HEK293 (cell line): ENCODE results near the gene FOXC1.

ENCODE experiments used
- CTCF ChIA-PET: fragments of 350-600 bp; formaldehyde crosslinking; extraction: SDS; loops from one replicate; lab custom pipeline; 2021; ENCODE audit warnings: antibody characterized with exemption; lab: Yijun Ruan, JAX
- POLR2A ChIA-PET: fragments of 300-600 bp; formaldehyde crosslinking; extraction: SDS; loops from one replicate; lab custom pipeline; 2020; ENCODE audit warnings: antibody characterized with exemption, inconsistent platforms; lab: Yijun Ruan, JAX
- H3K27ac ChIP-seq: fragments of 200-500 bp; sonication (Bioruptor generic); 2 replicates; pipeline ENCODE4 v1.5.1; 2014; ENCODE audit warnings: low read depth, low read length, control low read depth, inconsistent platforms; ENCODE audit errors: extremely low read depth
- H3K36me3 ChIP-seq, 2 experiments: fragments of 200-500 bp in 1 of 2; sonication (Bioruptor generic) in 1 of 2; 1 replicate in 1 of 2; 2 replicates in 1 of 2; pipeline ENCODE4 v1.5.1; 2014 to 2017; ENCODE audit warnings: inconsistent platforms in 2 of 2, low read length in 2 of 2; ENCODE audit not compliant: control insufficient read depth in 2 of 2, insufficient read depth in 1 of 2
- H3K4me1 ChIP-seq: fragments of 200-500 bp; sonication (Bioruptor generic); 2 replicates; pipeline ENCODE4 v1.5.1; 2014; ENCODE audit warnings: mild to moderate bottlenecking, low read length, inconsistent platforms; ENCODE audit not compliant: control insufficient read depth, insufficient read depth
- H3K4me3 ChIP-seq: 2 replicates; pipeline ENCODE4 v1.5.1; 2011; ENCODE audit warnings: low read depth, mild to moderate bottlenecking, control low read depth, low read length, moderate library complexity
- H3K9me3 ChIP-seq: fragments of 200-500 bp; sonication (Bioruptor generic); 2 replicates; pipeline ENCODE4 v1.5.1; 2014; ENCODE audit warnings: low read depth, low read length, inconsistent platforms; ENCODE audit not compliant: control insufficient read depth, insufficient read depth
- EGR2 ChIP-seq: fragments of 450-650 bp; formaldehyde crosslinking; IDR thresholded peaks from 2 replicates; pipeline ENCODE4 v1.5.1; 2016; ENCODE audit warnings: low read depth, missing biosample characterization, missing genetic modification characterization
- GLI4 ChIP-seq: fragments of 450-650 bp; formaldehyde crosslinking; IDR thresholded peaks from 2 replicates; pipeline ENCODE4 v1.5.1; 2016; ENCODE audit warnings: missing biosample characterization, missing genetic modification characterization
- HOXA7 ChIP-seq: sonication (generic); formaldehyde crosslinking; IDR thresholded peaks from 2 replicates; pipeline ENCODE4 v1.8.1; 2022; ENCODE audit warnings: missing genetic modification reagents, borderline replicate concordance
- HOXD13 ChIP-seq: sonication (generic); formaldehyde crosslinking; IDR thresholded peaks from 2 replicates; pipeline ENCODE4 v1.8.0; 2022; ENCODE audit warnings: missing genetic modification reagents, borderline replicate concordance
- MZF1 ChIP-seq: fragments of 450-650 bp; formaldehyde crosslinking; IDR thresholded peaks from 2 replicates; pipeline ENCODE4 v1.5.1; 2017; ENCODE audit warnings: missing biosample characterization, missing genetic modification characterization, borderline replicate concordance
- OVOL3 ChIP-seq: fragments of 450-650 bp; formaldehyde crosslinking; IDR thresholded peaks from 2 replicates; pipeline ENCODE4 v1.5.1; 2016; ENCODE audit warnings: missing biosample characterization, missing genetic modification characterization
- SP7 ChIP-seq: fragments of 450-650 bp; formaldehyde crosslinking; IDR thresholded peaks from 2 replicates; pipeline ENCODE4 v1.5.1; 2016; ENCODE audit warnings: missing biosample characterization, missing genetic modification characterization
- YY1 ChIP-seq: fragments of 450-650 bp; formaldehyde crosslinking; IDR thresholded peaks from 2 replicates; pipeline ENCODE4 v1.5.1; 2018; ENCODE audit warnings: missing biosample characterization, missing genetic modification characterization
- ZBTB17 ChIP-seq: fragments of 450-650 bp; formaldehyde crosslinking; IDR thresholded peaks from 2 replicates; pipeline ENCODE4 v1.5.1; 2016; ENCODE audit warnings: missing biosample characterization, missing genetic modification characterization
- ZBTB21 ChIP-seq: fragments of 450-650 bp; formaldehyde crosslinking; IDR thresholded peaks from 2 replicates; pipeline ENCODE4 v1.5.1; 2017; ENCODE audit warnings: missing biosample characterization, missing genetic modification characterization
- ZBTB48 ChIP-seq: fragments of 450-650 bp; formaldehyde crosslinking; IDR thresholded peaks from 2 replicates; pipeline ENCODE4 v1.5.1; 2016; ENCODE audit warnings: missing biosample characterization, missing genetic modification characterization
- ZBTB8A ChIP-seq: fragments of 450-650 bp; formaldehyde crosslinking; IDR thresholded peaks from 2 replicates; pipeline ENCODE4 v1.5.1; 2016; ENCODE audit warnings: missing biosample characterization, missing genetic modification characterization
- ZNF121 ChIP-seq: fragments of 450-650 bp; formaldehyde crosslinking; IDR thresholded peaks from 2 replicates; pipeline ENCODE4 v1.5.1; 2016; ENCODE audit warnings: missing biosample characterization, missing genetic modification characterization
- ZNF19 ChIP-seq: fragments of 450-650 bp; formaldehyde crosslinking; IDR thresholded peaks from 2 replicates; pipeline ENCODE4; 2016; ENCODE audit warnings: missing biosample characterization, missing genetic modification characterization, low read depth
- ZNF202 ChIP-seq: fragments of 450-650 bp; formaldehyde crosslinking; IDR thresholded peaks from 2 replicates; pipeline ENCODE4 v1.5.1; 2016; ENCODE audit warnings: missing biosample characterization, missing genetic modification characterization, borderline replicate concordance
- ZNF214 ChIP-seq: fragments of 450-650 bp; formaldehyde crosslinking; IDR thresholded peaks from 2 replicates; pipeline ENCODE4 v1.5.1; 2017; ENCODE audit warnings: missing biosample characterization, mild to moderate bottlenecking, missing genetic modification characterization, borderline replicate concordance
- ZNF239 ChIP-seq: fragments of 450-650 bp; formaldehyde crosslinking; IDR thresholded peaks from 2 replicates; pipeline ENCODE4 v1.5.1; 2016; ENCODE audit warnings: missing biosample characterization, missing genetic modification characterization
- ZNF311 ChIP-seq: fragments of 450-650 bp; formaldehyde crosslinking; IDR thresholded peaks from 2 replicates; pipeline ENCODE4 v1.5.1; 2017; ENCODE audit warnings: missing biosample characterization, missing genetic modification characterization, borderline replicate concordance
- ZNF324 ChIP-seq: fragments of 450-650 bp; formaldehyde crosslinking; IDR thresholded peaks from 2 replicates; pipeline ENCODE4 v1.5.1; 2016; ENCODE audit warnings: missing biosample characterization, missing genetic modification characterization
- ZNF394 ChIP-seq: fragments of 450-650 bp; formaldehyde crosslinking; IDR thresholded peaks from 2 replicates; pipeline ENCODE4 v1.5.1; 2016; ENCODE audit warnings: missing biosample characterization, missing genetic modification characterization, mild to moderate bottlenecking, moderate library complexity, borderline replicate concordance
- ZNF600 ChIP-seq: fragments of 450-650 bp; formaldehyde crosslinking; IDR thresholded peaks from 2 replicates; pipeline ENCODE4 v1.5.1; 2016; ENCODE audit warnings: missing biosample characterization, missing genetic modification characterization
- ZNF624 ChIP-seq: fragments of 450-650 bp; formaldehyde crosslinking; IDR thresholded peaks from 2 replicates; pipeline ENCODE4 v1.5.1; 2017; ENCODE audit warnings: missing biosample characterization, missing genetic modification characterization
- ZNF660 ChIP-seq: fragments of 450-650 bp; IDR thresholded peaks from 2 replicates; pipeline ENCODE4 v1.5.1; 2018; ENCODE audit warnings: missing biosample characterization, mild to moderate bottlenecking, missing genetic modification characterization
- ZNF830 ChIP-seq: fragments of 450-650 bp; IDR thresholded peaks from 2 replicates; pipeline ENCODE4 v1.5.0; 2018; ENCODE audit warnings: missing biosample characterization, missing genetic modification characterization, low read depth, mild to moderate bottlenecking, moderate library complexity
- TF ChIP-seq, protein P1 (sequence below): fragments of 450-650 bp; formaldehyde crosslinking; IDR thresholded peaks from 2 replicates; pipeline ENCODE4 v1.5.1; 2016; ENCODE audit warnings: missing biosample characterization, missing genetic modification characterization
- TF ChIP-seq, protein P2 (sequence below): fragments of 450-650 bp; formaldehyde crosslinking; optimal IDR thresholded peaks from 2 replicates; pipeline ENCODE3; 2016; ENCODE audit warnings: missing biosample characterization, mild to moderate bottlenecking, missing genetic modification characterization
- TF ChIP-seq, protein P3 (sequence below): fragments of 450-650 bp; formaldehyde crosslinking; IDR thresholded peaks from 2 replicates; pipeline ENCODE4 v1.5.1; 2016; ENCODE audit warnings: missing biosample characterization, missing genetic modification characterization
- TF ChIP-seq, protein P4 (sequence below): fragments of 450-650 bp; formaldehyde crosslinking; IDR thresholded peaks from 2 replicates; pipeline ENCODE4 v1.5.1; 2017; ENCODE audit warnings: missing biosample characterization, missing genetic modification characterization

FOXC1 gene

DNA sequence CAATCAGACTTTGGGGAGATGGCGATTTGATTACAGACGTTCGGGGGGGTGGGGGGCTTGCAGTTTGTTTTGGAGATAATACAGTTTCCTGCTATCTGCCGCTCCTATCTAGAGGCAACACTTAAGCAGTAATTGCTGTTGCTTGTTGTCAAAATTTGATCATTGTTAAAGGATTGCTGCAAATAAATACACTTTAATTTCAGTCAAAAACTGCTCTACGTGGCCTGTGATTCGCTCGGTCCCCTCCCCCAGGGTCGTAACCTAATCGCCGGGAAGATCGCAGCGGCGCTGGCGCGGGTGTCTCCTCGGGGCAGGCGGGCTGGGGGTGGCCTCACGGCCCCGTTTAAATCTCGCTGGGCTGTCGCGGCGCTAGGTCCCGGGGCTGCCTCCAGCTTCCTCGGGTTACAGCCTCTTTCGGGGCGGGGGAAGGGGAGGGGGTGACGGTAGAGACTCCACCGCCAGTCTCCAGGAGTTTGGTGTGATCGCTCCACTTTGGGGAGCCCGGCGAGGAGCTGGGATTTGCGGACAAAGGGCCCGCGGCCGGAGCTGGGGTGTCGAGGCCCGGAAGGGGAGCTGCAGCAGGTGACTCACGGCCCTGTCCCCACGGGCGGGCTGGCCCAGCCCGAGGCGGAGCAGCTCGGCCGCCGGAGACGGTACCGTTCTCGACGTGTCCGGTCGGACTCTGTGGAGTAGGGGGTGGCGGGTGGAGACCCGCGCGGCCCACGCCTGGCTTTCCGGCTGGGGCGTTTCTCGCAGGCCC lies 4.2 kb downstream of the FOXC1 start (continued):
- no peak for TF ChIP-seq ZNF214 (tag by site-specific recombination)
- TF ChIP-seq ZNF202 (tag by site-specific recombination): no peak
- TF ChIP-seq ZNF121 (tag by site-specific recombination): no peak
- TF ChIP-seq ZNF324 (tag by site-specific recombination): no peak
- TF ChIP-seq ZBTB48 (tag by site-specific recombination): no peak
- TF ChIP-seq EGR2 (tag by site-specific recombination): 0 out of 2 replicates have a peak, but pooled peaks have one; percentile 13
- TF ChIP-seq ZNF311 (tag by site-specific recombination): no peak
- TF ChIP-seq, protein P1, sequence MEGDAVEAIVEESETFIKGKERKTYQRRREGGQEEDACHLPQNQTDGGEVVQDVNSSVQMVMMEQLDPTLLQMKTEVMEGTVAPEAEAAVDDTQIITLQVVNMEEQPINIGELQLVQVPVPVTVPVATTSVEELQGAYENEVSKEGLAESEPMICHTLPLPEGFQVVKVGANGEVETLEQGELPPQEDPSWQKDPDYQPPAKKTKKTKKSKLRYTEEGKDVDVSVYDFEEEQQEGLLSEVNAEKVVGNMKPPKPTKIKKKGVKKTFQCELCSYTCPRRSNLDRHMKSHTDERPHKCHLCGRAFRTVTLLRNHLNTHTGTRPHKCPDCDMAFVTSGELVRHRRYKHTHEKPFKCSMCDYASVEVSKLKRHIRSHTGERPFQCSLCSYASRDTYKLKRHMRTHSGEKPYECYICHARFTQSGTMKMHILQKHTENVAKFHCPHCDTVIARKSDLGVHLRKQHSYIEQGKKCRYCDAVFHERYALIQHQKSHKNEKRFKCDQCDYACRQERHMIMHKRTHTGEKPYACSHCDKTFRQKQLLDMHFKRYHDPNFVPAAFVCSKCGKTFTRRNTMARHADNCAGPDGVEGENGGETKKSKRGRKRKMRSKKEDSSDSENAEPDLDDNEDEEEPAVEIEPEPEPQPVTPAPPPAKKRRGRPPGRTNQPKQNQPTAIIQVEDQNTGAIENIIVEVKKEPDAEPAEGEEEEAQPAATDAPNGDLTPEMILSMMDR: no peak
- no peak for TF ChIP-seq YY1
- peak; percentile 41 for TF ChIP-seq SP7 (tag by site-specific recombination)
- TF ChIP-seq HOXD13: no peak

DNA sequence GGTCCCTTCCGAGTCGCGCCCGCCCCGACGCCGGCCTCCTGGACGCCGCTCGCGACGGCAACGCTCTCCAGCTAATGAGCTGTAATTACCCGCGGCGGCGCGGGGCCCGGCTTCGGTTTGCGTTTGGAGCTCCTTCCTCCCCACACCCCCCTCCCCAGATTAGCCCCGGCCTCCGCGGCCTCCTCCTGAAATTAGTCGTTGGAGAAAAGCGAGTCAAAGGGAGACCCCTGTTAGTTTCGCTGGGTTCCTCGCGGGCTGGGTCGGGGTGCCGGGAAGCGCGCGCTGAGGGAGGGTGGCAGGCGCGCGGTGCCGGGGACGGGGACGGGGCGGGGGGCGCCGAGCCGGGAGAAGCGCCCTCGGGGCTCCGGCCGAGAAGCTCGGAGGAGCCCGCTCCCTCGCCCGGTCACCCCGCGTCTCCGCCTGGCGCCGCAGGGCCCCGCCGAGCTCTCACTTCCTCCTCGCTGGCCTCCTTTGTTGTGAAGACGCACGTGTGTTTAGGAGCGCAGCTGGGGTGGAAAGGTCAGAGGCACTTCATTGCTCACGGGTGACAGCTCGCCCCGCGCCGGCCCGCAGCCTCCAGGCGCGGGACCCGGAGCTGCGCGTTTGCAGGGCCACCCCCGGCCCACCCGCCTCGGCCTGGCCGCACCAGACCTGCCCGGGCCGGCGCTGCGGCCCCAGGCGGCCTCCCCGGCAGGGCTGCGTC lies 4.9 kb downstream of the FOXC1 start:
- ChIA-PET POLR2A (interaction anchor here (0.9 to 2.8 kb wide), 4 partner anchors 12 to 72 kb away, joined by 3 to 14 read pairs (median 6); no protein-coding TSS in a partner anchor), CTCF (interaction anchor here (0.8 to 1.0 kb wide), 2 partner anchors 71 to 180 kb away, joined by 3 to 6 read pairs; no protein-coding TSS in a partner anchor)
- Histone ChIP-seq H3K9me3 (no peaks in the 10 kb centered on the region), H3K4me1 (peaks cover 19% of the 10 kb centered on the region), H3K36me3 (peaks cover 21 to 84% of the 10 kb centered on the region in 2 experiments), H3K27ac (peak overlapping the region; percentile 100), H3K4me3 (peak overlapping the region; percentile 57)
- no peak for TF ChIP-seq ZNF830 (tag by site-specific recombination)
- TF ChIP-seq, protein P2, sequence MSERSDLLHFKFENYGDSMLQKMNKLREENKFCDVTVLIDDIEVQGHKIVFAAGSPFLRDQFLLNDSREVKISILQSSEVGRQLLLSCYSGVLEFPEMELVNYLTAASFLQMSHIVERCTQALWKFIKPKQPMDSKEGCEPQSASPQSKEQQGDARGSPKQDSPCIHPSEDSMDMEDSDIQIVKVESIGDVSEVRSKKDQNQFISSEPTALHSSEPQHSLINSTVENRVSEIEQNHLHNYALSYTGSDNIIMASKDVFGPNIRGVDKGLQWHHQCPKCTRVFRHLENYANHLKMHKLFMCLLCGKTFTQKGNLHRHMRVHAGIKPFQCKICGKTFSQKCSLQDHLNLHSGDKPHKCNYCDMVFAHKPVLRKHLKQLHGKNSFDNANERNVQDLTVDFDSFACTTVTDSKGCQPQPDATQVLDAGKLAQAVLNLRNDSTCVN: peak; percentile 87
- no peak for TF ChIP-seq ZNF19 (tag by site-specific recombination)
- no peak for TF ChIP-seq ZNF239 (tag by site-specific recombination)
- no peak for TF ChIP-seq ZBTB17 (tag by site-specific recombination)
- no peak for TF ChIP-seq ZBTB21 (tag by site-specific recombination)
- TF ChIP-seq ZNF600 (tag by site-specific recombination): no peak
- TF ChIP-seq, protein P3, sequence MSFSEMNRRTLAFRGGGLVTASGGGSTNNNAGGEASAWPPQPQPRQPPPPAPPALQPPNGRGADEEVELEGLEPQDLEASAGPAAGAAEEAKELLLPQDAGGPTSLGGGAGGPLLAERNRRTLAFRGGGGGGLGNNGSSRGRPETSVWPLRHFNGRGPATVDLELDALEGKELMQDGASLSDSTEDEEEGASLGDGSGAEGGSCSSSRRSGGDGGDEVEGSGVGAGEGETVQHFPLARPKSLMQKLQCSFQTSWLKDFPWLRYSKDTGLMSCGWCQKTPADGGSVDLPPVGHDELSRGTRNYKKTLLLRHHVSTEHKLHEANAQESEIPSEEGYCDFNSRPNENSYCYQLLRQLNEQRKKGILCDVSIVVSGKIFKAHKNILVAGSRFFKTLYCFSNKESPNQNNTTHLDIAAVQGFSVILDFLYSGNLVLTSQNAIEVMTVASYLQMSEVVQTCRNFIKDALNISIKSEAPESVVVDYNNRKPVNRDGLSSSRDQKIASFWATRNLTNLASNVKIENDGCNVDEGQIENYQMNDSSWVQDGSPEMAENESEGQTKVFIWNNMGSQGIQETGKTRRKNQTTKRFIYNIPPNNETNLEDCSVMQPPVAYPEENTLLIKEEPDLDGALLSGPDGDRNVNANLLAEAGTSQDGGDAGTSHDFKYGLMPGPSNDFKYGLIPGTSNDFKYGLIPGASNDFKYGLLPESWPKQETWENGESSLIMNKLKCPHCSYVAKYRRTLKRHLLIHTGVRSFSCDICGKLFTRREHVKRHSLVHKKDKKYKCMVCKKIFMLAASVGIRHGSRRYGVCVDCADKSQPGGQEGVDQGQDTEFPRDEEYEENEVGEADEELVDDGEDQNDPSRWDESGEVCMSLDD (tag by site-specific recombination): no peak; the same call in 1 of the 2 replicates
- TF ChIP-seq OVOL3 (tag by site-specific recombination): no peak
- TF ChIP-seq ZBTB8A: no peak
- TF ChIP-seq, protein P4, sequence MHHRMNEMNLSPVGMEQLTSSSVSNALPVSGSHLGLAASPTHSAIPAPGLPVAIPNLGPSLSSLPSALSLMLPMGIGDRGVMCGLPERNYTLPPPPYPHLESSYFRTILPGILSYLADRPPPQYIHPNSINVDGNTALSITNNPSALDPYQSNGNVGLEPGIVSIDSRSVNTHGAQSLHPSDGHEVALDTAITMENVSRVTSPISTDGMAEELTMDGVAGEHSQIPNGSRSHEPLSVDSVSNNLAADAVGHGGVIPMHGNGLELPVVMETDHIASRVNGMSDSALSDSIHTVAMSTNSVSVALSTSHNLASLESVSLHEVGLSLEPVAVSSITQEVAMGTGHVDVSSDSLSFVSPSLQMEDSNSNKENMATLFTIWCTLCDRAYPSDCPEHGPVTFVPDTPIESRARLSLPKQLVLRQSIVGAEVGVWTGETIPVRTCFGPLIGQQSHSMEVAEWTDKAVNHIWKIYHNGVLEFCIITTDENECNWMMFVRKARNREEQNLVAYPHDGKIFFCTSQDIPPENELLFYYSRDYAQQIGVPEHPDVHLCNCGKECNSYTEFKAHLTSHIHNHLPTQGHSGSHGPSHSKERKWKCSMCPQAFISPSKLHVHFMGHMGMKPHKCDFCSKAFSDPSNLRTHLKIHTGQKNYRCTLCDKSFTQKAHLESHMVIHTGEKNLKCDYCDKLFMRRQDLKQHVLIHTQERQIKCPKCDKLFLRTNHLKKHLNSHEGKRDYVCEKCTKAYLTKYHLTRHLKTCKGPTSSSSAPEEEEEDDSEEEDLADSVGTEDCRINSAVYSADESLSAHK (tag by site-specific recombination): no peak
- TF ChIP-seq GLI4 (tag by site-specific recombination): no peak
- no peak for TF ChIP-seq HOXA7 (CRISPR knock-in tag)
- 0 out of 2 replicates have a peak, but pooled peaks have one; percentile 5 for TF ChIP-seq ZNF394 (tag by site-specific recombination)
- no peak for TF ChIP-seq MZF1 (tag by site-specific recombination)
- TF ChIP-seq ZNF660 (tag by site-specific recombination): peak; percentile 17; the same call in 1 of the 2 replicates
- TF ChIP-seq ZNF624 (tag by site-specific recombination): no peak
